Fibroblast of villous mesenchyme (primary cell): ENCODE results near the gene ANO6. TPM values are rescaled to one million over a fixed set of nuclear protein-coding genes. Genes with fewer than 3 reads are reported as not detected.

ENCODE experiments used
- DNase-seq: peaks from one replicate; pipeline ENCODE4 v3.0.0-alpha.2; 2010; ENCODE audit warnings: low read depth
- H3K4me3 ChIP-seq: 2 replicates; pipeline ENCODE4 v1.5.1; 2011; ENCODE audit warnings: low read depth, mild to moderate bottlenecking, low read length
- total RNA-seq: library from RNA; depleted of rRNA; stranded (reverse); fragments of >200 nt; gene quantifications from 2 replicates; pipeline ENCODE4 v1.2.3, GENCODE V29; 2012
- TF ChIP-seq, protein P1 (sequence below): IDR thresholded peaks from 2 replicates; pipeline ENCODE4 v1.5.1; 2012; ENCODE audit warnings: low read depth, mild to moderate bottlenecking, low read length; ENCODE audit not compliant: insufficient read depth

The ANO6 gene
- total RNA-seq, 1 donor: 91.5 TPM

GRCh38 chr12:45435945-45436710 is 220.2 kb downstream of the ANO6 start:
- no peak for DNase-seq
- TF ChIP-seq, protein P1, sequence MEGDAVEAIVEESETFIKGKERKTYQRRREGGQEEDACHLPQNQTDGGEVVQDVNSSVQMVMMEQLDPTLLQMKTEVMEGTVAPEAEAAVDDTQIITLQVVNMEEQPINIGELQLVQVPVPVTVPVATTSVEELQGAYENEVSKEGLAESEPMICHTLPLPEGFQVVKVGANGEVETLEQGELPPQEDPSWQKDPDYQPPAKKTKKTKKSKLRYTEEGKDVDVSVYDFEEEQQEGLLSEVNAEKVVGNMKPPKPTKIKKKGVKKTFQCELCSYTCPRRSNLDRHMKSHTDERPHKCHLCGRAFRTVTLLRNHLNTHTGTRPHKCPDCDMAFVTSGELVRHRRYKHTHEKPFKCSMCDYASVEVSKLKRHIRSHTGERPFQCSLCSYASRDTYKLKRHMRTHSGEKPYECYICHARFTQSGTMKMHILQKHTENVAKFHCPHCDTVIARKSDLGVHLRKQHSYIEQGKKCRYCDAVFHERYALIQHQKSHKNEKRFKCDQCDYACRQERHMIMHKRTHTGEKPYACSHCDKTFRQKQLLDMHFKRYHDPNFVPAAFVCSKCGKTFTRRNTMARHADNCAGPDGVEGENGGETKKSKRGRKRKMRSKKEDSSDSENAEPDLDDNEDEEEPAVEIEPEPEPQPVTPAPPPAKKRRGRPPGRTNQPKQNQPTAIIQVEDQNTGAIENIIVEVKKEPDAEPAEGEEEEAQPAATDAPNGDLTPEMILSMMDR: no peak
- H3K4me3 ChIP-seq: no peak overlapping the region

- H3K4me3 ChIP-seq: no peak overlapping the region
- TF ChIP-seq, protein P1: no peak
- no peak for DNase-seq
Observed at GRCh38 chr12:45439039-45439438, 223.1 kb downstream of the ANO6 start.

- TF ChIP-seq, protein P1: no peak
- no peak overlapping the region for H3K4me3 ChIP-seq
- no peak for DNase-seq
Observed at GRCh38 chr12:45446013-45446412, 230.1 kb downstream of the ANO6 start.

- no peak overlapping the region for H3K4me3 ChIP-seq
- TF ChIP-seq, protein P1: no peak
- no peak for DNase-seq
Observed at GRCh38 chr12:45458238-45458637, 242.3 kb downstream of the ANO6 start.

GRCh38 chr12:45458854-45459807 is 243.2 kb downstream of the ANO6 start:
- H3K4me3 ChIP-seq: no peak overlapping the region
- TF ChIP-seq, protein P1: no peak
- DNase-seq: peak; percentile 12

DNA sequence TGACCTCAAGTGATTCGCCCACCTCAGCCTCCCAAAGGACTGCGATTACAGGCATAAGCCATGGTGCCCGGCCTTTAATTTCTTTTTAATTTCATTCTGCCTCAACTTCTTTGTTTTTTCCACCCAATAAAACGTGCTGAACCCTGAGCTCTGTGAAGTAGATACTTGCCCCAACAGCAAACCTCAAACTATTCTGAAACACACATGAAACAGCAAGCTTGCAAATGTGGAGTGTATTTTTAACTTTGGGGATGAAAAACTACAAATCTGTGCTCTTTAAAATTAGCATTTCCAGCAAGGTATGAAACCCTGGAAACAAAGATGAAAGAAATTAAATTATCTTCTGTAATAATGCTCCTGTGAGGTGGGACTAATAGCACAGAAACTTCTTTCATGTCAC is 246.6 kb downstream of the ANO6 start:
- no peak for DNase-seq
- no peak overlapping the region for H3K4me3 ChIP-seq
- TF ChIP-seq, protein P1: no peak
